ENCODE results near the gene SUN1.
A peak's percentile ranks its signal among the peaks of the same experiment; 100 is the strongest.

SUN1 gene

DNA sequence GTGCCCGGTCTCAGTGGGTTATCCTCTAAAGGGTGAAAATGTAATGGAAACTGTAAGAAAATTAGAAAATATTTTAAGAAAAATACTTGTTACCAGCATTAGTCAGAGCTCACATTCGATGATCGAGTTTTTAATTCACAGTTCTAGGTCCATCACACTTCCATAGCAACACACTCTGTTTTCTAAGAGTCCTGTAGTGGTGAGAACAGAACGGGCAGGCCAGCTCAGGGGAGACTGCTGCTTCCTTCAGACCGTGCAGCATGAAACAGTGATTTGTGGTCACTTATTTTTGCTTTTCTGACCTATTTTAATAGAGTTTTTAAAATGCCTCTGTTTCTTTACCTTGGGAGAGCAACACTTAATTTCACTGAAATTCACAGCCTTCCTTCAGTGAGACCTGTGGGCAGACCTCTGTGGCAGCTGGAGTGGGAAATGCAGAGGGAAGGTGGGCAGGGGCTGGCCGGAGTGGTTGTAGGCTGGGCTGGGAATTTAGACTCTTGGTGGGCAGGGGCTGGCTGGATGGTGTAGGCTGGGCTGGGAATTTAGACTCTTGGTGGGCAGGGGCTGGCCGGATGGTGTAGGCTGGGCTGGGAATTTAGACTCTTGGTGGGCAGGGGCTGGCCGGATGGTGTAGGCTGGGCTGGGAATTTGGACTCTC, 1.5 kb downstream of the SUN1 start:
- POLR2A ChIA-PET, result interaction anchor here (1.0 to 1.3 kb wide), 2 partner anchors 16 to 34 kb away, joined by 3 read pairs; no protein-coding TSS in a partner anchor

DNA sequence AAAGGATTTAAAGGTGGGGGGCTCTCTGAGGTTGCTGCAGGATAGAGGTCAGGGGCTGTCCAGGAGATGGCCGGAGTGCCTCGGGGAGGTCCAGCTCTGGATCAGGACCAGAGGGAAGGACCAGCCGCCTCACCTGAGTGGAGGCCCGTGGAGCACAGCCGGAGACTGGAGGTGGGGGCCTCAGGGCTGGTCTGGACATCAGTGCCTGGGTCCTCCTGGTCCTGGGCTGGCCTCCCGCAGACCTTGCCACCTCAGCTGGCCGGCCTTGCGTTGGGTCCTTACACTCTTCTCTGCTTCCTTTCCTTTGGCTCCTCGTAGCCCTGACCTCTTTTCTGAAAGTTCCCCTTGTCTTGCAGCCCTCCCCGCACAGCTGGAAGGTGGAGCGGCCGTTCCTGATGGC, 2.0 kb downstream of the SUN1 start:
- CTCF ChIA-PET, result interaction anchor here (1.2 kb wide), 1 partner anchor 9 kb away, joined by 3 read pairs; no protein-coding TSS in a partner anchor

More for the DNA sequence above, 1.5 kb downstream of the SUN1 start:
- CTCF ChIA-PET, result interaction anchor here (0.6 to 1.3 kb wide), 6 partner anchors 9 to 255 kb away, joined by 3 to 6 read pairs (median 3); no protein-coding TSS in a partner anchor
- TF ChIP-seq, protein P1, sequence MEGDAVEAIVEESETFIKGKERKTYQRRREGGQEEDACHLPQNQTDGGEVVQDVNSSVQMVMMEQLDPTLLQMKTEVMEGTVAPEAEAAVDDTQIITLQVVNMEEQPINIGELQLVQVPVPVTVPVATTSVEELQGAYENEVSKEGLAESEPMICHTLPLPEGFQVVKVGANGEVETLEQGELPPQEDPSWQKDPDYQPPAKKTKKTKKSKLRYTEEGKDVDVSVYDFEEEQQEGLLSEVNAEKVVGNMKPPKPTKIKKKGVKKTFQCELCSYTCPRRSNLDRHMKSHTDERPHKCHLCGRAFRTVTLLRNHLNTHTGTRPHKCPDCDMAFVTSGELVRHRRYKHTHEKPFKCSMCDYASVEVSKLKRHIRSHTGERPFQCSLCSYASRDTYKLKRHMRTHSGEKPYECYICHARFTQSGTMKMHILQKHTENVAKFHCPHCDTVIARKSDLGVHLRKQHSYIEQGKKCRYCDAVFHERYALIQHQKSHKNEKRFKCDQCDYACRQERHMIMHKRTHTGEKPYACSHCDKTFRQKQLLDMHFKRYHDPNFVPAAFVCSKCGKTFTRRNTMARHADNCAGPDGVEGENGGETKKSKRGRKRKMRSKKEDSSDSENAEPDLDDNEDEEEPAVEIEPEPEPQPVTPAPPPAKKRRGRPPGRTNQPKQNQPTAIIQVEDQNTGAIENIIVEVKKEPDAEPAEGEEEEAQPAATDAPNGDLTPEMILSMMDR (IDR thresholded peaks at IDR 0.05; ENCODE audit: insufficient read depth, low read length, missing control alignments), result no peak
- DNase-seq (ENCODE audit: low read depth, low spot score), result no peak
- no peak overlapping the region for H3K4me3 ChIP-seq (ENCODE audit: low read depth, low read length)

DNA sequence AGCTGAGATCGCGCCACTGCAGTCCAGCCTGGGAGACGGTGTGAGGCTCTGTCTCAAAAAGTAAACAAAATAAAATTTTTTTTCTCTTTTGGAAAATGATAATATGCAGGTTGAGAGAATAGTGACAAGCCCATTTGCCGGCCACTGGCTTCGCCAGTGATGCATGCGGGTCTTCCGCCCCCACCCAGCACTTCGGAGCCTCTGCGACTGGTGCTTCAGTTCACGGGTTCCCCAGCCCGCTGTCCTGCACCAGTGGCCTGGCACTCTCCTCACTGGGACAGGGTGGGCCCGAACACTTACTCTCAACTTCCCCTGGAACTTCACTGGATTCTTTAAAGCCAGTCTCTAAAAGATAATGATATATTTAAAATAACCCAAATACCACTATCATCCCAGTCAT, 2.7 kb downstream of the SUN1 start:
- H3K4me3 ChIP-seq (ENCODE audit: low read depth, low read length), result no peak overlapping the region
- POLR2A ChIA-PET, result no interaction called here
- DNase-seq (ENCODE audit: low read depth, low spot score), result no peak
- CTCF ChIA-PET, result interaction anchor here (1.1 to 2.2 kb wide), 2 partner anchors 23 to 38 kb away, joined by 3 to 12 read pairs; no protein-coding TSS in a partner anchor
- TF ChIP-seq, protein P1 (IDR thresholded peaks at IDR 0.05; ENCODE audit: insufficient read depth, low read length, missing control alignments), result no peak

More for the DNA sequence above, 2.0 kb downstream of the SUN1 start:
- POLR2A ChIA-PET, result interaction anchor here (1.3 kb wide), 1 partner anchor 33 kb away, joined by 3 read pairs; no protein-coding TSS in a partner anchor
- no peak overlapping the region for H3K4me3 ChIP-seq (ENCODE audit: low read depth, low read length)
- DNase-seq (ENCODE audit: low read depth, low spot score), result no peak
- TF ChIP-seq, protein P1 (IDR thresholded peaks at IDR 0.05; ENCODE audit: insufficient read depth, low read length, missing control alignments), result no peak

DNA sequence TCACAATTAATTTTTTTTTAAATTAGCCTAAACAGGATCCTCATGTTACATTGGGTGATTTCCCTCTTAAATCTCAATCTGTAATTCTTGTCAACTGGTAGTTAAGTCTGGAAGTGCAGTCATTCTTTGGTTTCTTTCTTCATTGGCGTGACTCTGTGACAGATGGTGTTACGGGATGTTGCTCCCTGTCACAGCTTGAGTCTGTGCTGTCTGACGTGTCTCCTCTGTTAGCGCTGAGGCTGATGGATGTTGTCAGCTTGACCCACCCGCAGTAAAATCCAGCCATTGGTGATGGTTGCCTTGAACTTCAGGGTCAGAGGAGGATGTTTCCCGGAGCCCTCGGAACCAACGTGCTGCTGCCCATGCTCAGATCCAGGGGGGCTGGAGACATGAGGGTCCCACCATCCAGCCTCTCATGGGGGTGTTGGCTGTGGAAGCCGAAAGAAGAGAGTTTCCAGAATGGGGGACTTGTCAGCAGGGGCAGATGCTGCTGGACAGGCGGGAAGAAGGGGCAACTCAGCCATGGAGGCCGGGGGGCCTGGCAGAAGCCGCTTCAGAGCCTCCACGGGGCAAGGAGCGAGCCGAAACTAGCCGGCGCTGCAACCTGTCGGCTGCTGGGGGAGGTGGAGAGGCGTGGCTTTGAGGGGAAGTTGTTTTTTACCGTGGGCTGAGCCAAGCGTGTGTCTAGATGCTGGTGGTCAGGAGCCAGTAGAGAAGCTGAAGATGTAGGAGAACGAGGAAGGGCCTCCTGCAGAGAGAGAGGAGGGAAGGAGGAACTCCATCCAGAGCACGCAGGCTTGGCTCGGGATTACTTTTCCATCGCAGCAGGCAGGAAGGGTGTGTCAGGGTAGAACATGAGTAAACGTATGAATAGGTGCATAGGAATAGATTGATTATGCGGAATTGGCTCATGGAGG, 3.5 kb downstream of the SUN1 start:
- POLR2A ChIA-PET, result no interaction called here
- DNase-seq (ENCODE audit: low read depth, low spot score), result no peak
- CTCF ChIA-PET, result interaction anchor here (0.9 to 2.2 kb wide), 11 partner anchors 10 to 47 kb away, joined by 3 to 17 read pairs (median 7); no protein-coding TSS in a partner anchor

DNA sequence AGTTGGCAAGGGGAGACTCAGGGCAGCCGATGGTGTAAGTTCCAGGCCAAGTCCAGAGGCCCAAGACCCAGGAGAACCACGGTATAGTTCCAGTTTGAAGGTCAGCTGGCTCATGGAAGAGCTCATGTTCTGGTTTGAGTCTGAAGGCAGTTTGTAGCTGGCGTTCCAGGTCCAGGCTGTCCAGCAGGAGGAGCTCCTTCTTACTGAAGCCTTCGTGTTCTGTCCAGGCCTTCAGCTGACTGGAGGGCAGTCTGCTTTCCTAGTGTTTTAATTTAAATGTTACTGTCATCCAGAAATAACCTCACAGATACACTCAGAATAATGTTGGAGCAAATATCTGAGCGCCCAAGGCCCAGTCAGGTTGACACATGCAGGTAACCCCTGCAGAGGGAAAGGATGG, 4.2 kb downstream of the SUN1 start:
- TF ChIP-seq, protein P1 (IDR thresholded peaks at IDR 0.05; ENCODE audit: insufficient read depth, low read length, missing control alignments), result peak; percentile 61
- ChIA-PET POLR2A (no interaction called here), CTCF (interaction anchor here (0.9 to 2.2 kb wide), 10 partner anchors 9 to 48 kb away, joined by 3 to 17 read pairs (median 7); no protein-coding TSS in a partner anchor)
- no peak for DNase-seq (ENCODE audit: low read depth, low spot score)
- H3K4me3 ChIP-seq (ENCODE audit: low read depth, low read length), result no peak overlapping the region

More for the DNA sequence above, 3.5 kb downstream of the SUN1 start:
- no peak overlapping the region for H3K4me3 ChIP-seq (ENCODE audit: low read depth, low read length)
- TF ChIP-seq, protein P1 (IDR thresholded peaks at IDR 0.05; ENCODE audit: insufficient read depth, low read length, missing control alignments), result no peak

Data from AG04449 (cell line).